Measurements from ENCODE around the gene TTC21B.
"Not testable (repeated sequence)": the region's sequence is repeated elsewhere in the genome, so short reads cannot be mapped to it uniquely, and the experiment has no call there.

Gene TTC21B

DNA sequence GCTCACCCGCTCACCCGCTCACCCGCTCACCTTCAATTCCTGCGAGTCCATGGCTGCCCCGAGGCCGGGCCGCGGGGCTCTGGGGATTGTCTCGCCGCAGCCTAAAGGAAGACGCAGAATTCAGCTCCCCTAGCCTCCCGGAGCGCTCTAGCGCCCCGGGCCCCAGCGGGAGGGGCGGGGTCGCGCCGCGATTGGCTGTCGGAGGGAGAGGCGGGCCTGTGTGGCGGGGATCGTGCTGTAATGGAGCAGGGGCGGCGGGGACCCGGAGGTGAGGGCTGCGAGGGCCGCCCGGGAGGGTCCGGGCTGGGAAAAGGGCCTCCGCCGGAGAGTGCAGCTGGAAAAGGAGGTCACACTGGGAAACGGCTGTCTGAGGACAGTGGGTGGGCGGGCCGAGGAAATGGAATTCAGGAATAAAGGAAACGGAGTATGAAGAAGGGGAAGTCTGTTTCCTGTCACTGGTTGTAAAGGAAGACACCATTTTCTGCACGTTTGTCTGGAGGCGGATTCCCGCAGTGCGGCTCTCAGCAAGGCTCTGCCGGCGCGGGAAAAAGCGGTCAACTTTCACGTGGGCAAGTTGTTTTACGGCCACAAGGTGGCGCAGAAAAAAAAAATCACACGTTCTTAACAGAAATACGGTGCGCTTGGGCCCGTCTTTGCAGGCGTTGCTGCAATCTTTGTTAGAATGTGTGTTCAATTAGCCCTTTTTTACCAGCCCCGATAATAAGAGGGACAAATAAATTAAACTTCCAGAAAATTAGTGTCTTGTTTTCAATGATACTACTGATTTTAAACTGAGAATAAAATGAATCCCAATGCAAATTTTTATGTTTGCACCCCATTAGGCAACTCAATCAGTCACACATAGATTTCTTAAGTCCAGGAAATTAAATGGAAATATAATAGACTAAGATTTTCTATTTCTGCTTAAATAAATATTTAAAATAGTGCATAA is at the start of gene TTC21B:
Gene TTC21B (minus strand): TSS at position 122 of the 952 bp plus-strand sequence. CDS start 71 bp downstream, at position 51.
- peak; percentile 95 for DNase-seq

DNA sequence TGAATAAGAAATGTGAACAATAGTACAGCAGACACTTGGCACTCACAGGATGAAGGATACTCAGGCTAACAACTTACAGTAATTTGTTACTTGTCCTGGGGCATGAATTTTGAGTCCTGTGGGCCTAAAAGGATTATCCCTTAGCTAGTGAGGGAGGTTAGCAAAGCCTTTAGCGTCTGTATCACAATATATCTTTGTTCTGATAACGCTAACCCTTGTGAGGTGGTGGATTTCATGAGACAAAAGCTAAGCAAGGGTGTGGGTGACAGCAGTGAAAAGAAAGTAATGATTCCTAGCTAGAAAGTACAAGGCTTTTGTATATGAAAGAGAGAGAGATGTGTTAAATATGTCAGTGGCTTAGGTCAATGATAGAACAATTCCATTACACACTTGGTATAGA is 46.8 kb upstream of the TTC21B start:
- DNase-seq: no peak

DNA sequence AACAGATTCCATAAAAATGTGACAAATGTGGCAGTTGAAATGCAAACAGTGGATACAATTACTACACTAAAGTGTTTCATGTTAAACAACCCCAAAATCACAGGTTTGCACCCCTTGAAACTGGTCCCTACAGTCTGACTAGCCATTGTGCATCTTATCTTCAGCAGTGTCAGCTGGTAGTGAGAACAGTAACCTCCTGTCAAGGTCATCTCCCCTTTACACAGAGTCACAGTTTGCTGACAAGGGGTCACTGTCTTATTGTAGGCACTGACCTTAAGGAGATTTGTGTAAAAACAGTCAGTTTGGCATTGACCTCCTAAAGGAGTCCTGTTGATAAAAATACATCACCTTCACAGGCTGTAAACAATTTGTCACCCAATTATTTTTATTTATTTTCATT is 37.3 kb upstream of the TTC21B start:
- no peak for DNase-seq

DNA sequence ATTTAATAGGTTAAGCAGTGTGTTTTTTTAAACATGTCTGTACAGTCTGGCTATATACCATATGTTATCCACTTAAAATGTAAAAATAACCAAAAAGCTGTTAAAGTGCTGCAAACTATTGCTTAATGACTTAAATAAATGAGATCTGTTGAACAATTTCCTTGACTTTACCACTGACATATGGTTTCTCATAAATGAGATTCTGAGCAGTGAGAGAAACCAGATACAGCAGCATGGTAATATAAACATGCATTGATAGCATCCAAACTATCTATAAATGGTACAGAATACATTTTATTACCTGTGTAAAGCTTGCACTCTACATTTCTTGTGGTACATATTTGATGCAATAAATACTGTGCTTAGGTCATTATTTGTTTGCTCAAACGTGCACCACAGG is 36.3 kb upstream of the TTC21B start:
- no peak for DNase-seq

DNA sequence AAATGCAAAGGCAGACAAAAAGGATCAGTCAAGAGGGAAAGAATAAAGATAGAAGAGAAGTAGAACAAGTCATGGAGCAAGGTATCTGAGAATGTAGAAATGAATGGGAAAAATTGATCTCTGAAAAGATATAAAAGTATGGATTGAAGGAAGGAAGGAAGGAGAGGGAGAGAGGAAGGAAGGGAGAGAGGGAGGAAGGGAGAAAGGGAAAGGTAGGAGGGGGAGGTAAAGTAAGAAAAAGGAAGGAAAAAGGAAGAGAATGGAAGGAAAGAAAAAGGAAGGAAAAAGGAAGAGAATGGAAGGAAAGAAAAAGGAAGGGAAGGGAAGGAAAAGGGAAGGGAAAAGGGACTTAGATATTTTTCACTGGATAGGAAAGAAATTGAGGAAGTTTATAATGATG is 31.5 kb upstream of the TTC21B start:
- no peak for DNase-seq

DNA sequence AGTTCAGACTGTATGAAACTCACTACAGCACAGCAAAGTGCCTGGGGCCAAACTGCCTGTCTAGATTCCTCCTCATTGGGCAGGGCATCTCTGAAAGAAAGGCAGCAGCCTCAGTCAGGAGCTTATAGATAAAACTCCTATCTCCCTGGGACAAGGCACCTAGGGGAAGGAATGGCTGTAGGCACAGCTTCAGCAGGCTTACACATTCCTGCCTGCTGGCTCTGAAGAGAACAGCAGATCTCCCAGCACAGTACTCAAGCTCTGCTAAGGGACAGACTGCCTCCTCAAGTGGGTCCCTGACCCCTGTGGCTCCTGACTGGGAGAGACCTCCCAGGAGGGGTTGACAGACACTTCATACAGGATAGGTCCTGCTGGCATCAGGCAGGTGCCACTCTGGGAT is 18.6 kb upstream of the TTC21B start:
- not testable (repeated sequence) for DNase-seq

DNA sequence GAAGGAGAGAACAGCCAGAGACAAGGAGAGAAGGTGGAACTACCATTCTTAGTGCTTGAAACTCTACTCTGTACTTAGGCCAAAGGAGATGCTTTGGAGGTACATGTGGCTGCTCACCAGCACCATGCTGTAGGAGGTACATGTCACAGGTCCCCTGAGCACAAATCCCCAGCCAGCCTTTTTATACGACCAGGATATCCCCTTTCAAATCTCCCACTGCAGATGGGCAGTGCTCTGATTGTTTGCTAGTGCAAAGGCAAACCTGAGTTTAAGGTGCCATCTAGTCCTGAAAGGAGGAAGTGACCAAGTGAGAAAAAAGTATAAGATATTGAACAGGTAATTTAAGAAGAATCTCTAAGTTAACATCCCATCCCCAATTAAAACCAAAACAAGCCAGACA is 17.1 kb upstream of the TTC21B start:
- no peak for DNase-seq

DNA sequence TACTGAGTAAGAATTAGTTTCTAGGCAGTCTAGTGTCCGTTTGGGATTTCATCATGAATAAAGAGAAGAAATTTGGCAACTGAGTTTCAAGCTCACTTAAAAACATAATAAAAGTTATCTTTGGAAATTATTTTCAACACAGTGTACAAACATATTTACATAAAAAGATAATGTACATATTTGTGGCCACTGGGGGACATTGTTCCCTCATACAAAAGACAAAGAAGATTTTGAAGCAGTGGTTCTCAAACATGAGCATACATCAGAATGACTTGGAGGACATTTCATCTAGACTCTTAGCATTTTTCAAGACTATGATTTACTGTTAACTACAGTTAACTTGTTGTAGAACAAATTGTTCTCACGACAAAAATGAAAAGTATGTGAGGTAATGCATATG is 15.7 kb upstream of the TTC21B start:
- no peak for DNase-seq

DNA sequence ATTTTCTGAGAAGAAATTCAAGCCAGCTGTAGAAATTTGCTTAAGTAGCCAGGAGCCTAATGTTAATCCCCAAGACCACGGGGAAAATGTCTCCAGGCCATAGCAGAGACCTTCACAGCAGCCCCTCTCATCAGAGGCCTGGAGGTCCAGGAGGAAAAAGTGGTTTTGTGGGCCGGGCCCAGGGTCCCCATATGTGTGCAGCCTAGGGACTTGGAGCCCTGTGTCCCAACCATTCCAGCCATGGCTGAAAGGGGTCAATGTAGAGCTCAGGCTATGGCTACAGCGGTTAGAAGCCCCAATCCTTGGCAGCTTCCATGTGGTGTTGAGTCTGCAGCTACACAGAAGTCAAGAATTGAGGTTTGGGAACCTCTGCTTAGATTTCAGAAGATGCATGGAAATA is 14.2 kb upstream of the TTC21B start:
- DNase-seq: no peak

DNA sequence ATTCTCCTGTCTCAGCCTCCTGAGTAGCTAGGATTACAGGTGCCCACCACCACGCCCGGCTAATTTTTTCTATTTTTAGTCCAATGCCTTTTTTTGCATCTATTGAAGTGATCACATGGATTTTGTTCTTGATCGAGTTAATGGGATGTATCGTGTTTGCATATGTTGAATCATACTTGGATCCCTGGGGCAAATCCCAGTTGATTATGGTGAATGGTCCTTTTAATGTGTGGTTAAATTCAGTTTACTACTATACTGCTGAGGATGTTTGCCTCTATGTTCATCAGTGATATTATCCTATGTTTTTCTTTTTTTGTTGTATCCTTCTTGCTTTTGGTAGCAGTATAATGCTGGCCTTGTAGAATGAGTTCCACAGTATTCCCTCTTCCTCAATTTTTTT is 8.2 kb upstream of the TTC21B start:
- no peak for DNase-seq

DNA sequence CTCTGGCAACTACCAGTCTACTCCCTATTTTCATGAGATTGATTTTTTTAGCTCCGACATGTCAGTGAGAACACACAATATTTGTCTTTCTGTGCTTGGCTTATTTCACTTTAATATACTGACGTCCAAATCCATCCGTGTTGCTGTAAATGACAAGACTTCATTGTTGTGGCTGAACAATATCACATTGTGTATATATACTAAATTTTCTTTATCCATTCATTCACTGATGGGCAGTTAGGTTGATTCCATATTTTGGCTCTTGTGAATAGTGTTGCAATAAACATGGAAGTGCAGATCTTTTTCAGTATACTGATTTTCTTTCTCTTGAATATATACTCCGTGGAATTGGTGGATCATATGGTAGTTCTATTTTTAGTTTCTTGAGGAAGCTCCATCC is 5.8 kb upstream of the TTC21B start:
- no peak for DNase-seq

DNA sequence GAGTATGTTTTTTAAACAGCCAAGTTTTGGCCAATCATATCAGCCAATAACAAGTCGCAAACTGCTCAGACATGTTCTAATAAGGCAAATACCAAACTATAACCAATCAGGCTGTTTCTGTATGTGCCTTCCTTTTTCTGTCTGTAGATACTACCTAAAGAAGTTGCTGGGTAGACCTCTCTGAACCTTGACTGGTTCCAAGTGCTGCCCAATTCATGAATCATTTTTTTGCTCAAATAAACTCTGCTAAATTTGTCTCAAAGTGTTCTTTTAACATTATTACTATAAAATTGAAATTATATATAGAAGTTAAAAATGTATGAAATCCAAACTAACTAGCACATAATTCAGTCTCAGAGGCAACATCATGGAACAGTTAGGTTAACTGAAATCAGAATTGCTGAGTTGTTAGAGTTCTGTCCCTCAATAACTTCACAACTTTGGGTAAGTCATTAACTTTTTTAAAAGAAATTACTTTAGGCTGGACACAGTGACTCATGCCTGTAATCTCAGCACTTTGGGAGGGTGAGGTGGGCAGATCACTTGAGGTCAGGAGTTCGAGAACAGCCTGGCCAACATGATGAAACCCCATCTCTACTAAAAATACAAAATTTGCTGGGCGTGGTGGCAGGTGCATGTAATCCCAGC is 4.9 kb upstream of the TTC21B start:
- no peak for DNase-seq

DNA sequence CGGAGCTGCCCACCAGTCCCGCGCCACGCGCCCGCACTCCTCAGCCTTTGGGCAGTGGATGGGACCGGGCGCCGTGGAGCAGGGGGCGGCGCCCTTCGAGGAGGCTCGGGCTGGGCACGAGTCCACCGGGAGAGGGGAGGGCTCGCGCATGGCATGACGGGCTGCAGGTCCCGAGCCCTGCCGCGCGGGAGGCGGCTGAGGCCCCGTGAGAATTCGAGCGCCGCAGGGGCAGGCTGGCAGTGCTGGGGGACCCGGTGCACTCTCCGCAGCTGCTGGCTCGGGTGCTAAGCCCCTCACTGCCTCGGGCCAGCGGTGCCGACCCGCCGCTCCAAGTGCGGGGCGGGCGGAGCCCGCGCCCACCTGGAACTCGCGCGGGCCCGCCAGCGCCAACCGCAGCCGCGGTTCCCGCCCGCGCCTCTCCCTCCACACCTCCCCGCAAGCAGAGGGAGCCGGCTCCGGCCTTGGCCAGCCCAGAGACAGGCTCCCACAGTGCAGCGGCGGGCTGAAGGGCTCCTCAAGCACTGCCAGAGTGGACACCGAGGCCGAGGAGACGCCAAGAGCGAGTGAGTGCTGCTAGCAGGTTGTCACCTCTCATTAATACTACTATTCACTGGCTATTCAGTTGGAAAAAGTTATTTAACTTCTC is 3.6 kb upstream of the TTC21B start:
- no peak for DNase-seq

DNA sequence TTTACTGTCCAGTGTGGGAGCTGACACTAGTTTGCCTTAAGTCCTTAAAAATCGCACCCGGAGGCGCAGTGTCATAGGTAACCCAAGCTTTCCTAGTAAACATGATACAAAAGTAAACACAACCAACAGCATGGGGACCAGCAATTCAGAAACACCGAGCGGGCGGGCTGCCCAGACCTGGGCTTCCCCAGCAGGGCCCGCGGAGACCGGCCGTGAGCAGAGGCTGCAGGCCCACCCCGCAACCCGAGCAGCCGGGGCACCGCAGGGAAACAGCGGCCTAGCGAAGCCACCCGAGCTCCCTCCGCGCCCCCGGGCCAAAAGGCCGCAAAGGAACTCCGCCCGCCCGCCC is 296 bp downstream of the TTC21B start:
- no peak for DNase-seq

DNA sequence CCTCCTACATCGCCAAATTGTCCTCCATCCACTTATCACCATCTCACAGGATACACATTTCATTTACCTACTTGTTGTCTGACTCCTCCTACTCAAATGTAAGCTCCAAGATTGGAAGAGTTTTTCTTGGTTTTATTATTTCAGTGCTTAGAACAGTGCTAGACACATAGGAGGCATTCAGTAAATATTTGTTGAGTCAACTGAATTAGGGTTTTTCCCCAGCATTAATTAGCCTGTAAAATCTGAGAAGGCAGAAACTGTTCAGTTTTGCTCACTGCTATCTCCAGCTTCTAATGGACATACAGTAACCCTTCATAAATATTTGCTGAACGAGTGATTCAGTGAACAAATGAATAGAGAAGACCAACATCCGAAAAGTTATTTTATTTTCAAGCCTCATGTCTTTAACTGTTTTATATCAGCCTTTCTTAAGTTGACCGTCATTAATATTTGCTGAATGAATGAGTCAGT is 800 bp downstream of the TTC21B start:
- DNase-seq: no peak

DNA sequence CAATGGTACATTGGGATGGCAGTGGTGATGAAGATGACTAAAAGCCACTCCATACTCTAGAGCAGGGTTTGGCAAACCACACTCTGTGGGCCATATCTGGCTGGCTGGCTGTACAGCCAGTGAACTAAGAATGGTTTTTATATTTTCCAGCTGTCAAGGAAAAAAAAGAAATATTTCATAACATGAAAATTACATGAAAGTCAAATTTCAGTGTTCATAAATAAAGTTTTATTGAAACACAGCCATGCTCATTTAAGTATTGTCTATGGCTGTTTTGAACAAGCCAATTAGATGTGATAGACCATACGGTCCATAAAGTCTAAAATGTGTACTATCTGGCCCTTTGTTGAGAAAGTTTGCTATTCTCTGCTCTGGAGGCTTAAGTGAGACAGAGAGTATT is 1.5 kb downstream of the TTC21B start:
- no peak for DNase-seq

DNA sequence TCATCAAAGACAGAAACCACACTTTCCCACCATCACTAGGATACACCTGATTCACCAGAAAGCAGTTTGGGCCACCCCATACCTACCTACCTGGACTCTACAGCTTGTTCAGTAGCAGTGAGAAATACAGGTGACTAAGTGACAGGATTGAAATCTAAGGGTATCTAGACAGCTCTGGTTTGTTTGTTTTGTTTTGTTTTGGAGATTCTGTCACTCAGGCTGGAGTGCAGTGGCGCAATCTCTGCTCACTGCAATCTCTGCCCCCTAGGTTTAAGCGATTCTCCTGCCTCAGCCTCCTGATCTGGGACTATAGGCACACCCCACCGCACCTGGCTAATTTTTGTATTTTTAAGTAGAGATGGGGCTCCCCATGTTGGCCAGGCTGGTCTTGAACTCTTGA is 3.1 kb downstream of the TTC21B start:
- DNase-seq: no peak

DNA sequence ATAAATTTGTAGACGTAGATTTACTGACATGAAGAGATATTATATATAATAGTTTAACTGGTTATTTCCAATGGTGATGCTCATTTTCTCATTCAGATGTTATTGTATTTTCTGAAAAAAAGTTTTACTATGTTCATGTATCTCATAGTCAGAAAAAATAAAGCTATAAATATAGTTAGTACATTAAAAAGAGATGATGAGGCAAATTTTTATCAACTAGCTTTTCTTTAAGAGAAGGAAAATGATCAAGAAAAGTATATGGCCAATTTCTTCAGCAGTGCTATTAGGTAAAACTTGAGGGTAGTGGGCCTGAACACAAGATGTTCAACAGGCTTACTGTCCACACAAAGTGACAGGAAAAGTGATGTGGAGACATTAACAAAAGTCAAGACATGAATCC is 11.7 kb downstream of the TTC21B start:
- no peak for DNase-seq

DNA sequence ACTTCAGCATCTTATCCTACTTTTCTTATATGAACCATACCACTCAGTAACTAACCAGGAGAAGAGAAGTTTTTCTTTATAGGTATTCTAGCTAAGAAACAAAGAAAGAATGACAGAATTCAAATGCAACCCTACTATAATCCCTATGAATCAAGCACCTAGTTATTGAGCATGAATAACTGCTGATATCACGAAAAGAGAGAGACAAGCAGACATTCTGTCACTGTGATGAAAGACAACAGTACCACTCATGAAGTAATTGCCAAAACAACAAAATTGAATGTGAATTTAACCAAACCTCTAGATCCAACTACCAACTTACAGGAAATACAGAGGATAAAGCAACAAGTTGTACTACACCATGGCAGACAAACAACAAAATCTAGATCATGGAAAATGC is 15.3 kb downstream of the TTC21B start:
- DNase-seq: no peak

DNA sequence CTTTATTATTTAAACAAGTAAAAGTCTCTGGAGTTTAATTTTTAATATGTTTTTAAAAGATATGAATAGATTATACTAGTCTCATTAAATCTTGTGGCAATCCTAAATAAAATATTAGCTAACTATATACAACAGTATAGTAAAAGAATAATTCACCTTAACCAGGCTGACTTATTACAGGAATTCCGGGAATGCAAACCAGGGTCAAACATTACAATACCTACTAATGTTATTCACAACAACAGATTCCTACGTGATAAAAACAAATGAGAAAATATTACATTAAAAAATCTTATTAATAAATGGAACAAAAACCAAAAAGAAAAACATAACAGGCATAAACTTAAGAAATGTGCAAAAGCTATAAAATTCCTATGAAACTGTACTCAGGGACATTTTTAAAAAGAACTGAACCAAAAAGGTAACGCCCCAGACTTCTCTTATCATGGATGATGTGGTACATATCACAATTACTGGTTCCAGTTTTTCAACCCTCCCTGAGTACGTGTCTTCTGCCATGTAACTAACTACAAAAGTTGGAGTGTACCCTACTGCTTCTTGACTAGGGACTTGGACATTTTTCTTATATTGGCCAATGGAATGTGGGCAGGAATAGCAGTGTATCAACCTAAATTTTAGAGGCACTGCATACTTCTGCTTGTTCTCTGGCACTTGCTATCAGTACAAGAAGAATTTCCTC is 20.2 kb downstream of the TTC21B start:
- no peak for DNase-seq

DNA sequence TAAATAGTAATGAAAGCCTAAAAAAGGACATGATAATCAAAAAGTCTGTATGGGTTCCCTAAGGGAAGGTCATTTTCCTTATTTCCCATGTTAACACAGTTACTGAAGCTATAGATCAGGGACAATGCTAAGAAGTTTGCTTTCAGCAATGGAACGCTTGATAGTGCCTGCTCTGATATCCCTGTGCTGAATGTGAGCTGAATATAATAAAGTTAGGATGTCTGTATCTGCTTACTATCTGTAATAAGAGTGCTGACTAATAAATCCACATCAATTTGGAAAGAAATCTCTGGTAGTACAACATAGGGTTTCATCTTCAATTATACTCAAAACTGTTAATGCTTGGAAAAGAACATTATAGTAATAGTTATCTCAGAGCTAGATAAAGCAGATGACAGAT is 25.8 kb downstream of the TTC21B start:
- DNase-seq: no peak

DNA sequence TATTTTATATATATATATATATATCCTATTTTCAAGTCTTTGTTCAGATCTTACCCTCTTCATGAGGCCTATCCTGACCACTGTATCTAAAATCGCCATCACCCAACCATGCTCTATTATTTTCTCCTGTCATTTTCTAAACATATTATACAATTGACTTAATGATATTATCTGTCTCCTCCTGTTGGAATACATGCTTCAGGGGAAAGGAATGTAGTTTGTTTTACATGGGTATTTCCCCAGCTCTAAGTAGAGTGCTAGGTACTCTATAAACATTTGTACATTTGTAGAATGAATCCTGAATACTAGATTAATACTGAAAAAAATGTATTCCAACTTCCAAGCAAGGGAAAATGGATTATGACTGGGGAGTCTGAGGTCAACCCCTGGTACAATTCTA is 26.2 kb downstream of the TTC21B start:
- DNase-seq: no peak

DNA sequence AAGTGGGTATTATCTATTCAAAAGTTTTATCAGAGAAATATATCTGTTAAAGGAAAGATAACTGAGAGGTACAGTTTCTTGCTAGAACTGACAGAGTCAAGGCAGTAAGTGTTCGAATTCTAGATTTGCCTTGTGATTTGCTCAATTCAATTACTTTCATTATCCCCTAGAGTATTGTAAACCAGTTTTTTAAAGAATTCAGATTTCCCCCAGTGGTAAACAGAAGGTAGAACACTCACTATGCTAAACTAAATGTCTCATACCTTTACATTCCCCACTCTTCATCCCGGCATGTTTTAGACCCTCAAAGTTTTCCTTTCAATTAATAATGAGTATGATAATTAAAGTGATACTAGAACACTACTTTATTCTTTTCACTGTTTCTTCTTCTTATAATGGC is 28.6 kb downstream of the TTC21B start:
- no peak for DNase-seq

All from activated CD8-positive, alpha-beta memory T cell treated with anti-CD3 and anti-CD28 coated beads, Interleukin-2, amount 50 U/mL, for 4 hours (primary cell).